GM12873 (cell line): ENCODE results near the gene NUAK1.

Experiments
- TF ChIP-seq, protein P1 (sequence below): IDR thresholded peaks from 2 replicates; pipeline ENCODE4 v1.5.1; 2012; ENCODE audit warnings: low read depth, mild to moderate bottlenecking, moderate library complexity, low read length, control low read depth; ENCODE audit not compliant: insufficient read depth; ENCODE audit errors: missing control alignments

NUAK1 gene

DNA sequence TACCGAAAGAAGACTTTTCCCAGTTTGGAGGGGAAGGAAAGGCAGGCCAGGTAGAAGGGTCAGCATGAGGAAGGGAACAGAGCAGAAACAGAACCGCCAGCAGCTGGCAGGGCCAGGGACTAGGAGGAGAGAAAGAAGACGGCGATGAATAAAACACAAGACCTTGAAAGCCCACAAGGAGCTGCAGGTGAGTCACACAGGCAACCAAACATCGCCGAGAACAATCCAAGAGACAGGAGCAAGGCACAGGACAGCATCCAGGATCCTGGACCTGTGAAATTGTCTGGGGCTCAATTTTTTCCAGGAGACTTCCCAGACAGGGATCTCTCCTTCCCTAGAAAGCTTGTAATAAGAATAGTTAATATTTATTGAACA, 47.3 kb downstream of the NUAK1 start:
- TF ChIP-seq, protein P1, sequence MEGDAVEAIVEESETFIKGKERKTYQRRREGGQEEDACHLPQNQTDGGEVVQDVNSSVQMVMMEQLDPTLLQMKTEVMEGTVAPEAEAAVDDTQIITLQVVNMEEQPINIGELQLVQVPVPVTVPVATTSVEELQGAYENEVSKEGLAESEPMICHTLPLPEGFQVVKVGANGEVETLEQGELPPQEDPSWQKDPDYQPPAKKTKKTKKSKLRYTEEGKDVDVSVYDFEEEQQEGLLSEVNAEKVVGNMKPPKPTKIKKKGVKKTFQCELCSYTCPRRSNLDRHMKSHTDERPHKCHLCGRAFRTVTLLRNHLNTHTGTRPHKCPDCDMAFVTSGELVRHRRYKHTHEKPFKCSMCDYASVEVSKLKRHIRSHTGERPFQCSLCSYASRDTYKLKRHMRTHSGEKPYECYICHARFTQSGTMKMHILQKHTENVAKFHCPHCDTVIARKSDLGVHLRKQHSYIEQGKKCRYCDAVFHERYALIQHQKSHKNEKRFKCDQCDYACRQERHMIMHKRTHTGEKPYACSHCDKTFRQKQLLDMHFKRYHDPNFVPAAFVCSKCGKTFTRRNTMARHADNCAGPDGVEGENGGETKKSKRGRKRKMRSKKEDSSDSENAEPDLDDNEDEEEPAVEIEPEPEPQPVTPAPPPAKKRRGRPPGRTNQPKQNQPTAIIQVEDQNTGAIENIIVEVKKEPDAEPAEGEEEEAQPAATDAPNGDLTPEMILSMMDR: no peak

- TF ChIP-seq, protein P1: no peak
Observed at GRCh38 chr12:106090591-106091445, 47.9 kb downstream of the NUAK1 start.

DNA sequence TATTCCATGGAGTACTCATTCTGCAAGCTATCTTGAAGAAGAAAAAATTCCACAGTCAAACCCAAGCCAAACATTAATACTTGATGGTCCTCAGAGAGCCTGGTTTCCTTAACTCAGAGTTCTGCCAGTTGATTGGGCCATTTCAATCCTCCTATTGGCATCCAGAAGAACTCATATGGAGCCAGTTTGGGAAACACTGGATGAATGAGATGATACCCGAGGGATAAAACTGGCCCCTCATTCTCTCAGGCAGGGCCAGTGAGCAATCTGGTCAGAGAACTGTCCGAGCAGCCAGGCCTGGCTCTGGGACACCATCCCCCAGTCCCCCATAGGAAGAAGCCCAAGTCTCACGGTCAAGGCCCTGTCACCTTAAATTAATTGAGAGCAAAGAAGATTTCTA, 48.8 kb downstream of the NUAK1 start:
- TF ChIP-seq, protein P1: no peak

GRCh38 chr12:106088811-106089485, 49.8 kb downstream of the NUAK1 start:
- TF ChIP-seq, protein P1: no peak

DNA sequence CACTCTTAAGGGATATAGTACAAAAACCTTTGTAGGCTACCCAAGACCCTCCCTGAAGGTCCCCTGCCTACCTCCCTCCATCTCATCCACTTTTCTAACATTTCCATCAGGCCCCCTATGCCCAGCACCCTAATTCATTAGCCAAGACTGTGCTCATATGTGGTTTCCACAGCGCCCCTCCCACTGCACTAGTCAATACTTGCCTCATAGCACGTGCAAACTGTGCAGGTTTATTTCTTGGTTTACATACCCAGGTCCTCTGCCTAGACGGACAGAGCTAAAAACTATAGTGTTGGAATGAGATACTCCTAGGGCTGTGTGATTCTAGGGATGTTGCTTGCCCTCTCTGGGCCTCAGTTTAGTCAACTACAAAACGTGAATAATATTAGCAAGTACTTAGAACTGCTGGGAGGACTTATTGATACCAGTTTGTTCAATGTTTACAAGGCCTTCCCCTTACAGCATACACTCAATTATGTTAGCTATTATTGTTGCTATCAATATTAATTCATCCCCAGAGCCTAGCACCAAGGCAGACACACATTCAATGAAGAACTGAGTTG, 50.4 kb downstream of the NUAK1 start:
- TF ChIP-seq, protein P1: no peak

- TF ChIP-seq, protein P1: no peak
Observed at GRCh38 chr12:106086696-106087095, 52.1 kb downstream of the NUAK1 start.

DNA sequence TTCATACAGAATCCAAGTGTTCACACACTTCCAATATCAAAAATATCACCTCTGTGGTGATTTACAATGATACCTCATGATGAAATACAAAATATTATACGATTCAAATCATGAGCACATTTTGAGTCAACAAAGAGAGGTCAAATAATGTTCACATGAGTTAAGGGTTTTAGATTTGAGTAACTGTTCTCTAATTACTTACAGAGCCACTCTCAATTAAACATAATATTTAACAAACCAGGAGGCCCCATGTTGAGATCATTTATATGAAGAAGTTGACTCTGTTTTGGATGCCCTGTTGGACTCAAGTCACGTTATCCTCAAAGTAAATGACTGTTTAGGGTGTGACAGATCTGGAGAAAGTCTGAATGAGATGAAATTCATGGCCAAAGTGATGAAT, 53.5 kb downstream of the NUAK1 start:
- TF ChIP-seq, protein P1: no peak
